Right ventricle myocardium inferior (tissue), 1 donor: ENCODE data around the gene FGGY. TPM values are rescaled to one million over a fixed set of nuclear protein-coding genes. Genes with fewer than 3 reads are reported as not detected.
"Not testable (repeated sequence)": the region's sequence is repeated elsewhere in the genome, so short reads cannot be mapped to it uniquely, and the experiment has no call there.

Source experiments
- ATAC-seq: fragments of 200-7000 bp; cut with Tn5 transposase; one replicate; pipeline ENCODE4 v1.9.1; 2020; ENCODE audit warnings: mild to moderate bottlenecking, moderate library complexity
- DNase-seq: peaks from one replicate; pipeline ENCODE4 v3.0.0; 2021; ENCODE audit errors: missing footprints
- intact Hi-C: fragments of 100-400 bp; cut with DNase I; formaldehyde crosslinking; loops from one replicate; pipeline ENCODE4 v1.11.0; 2022
- total RNA-seq: library from RNA; stranded (reverse); fragmentation: NEBNext Ultra II Directional; extraction: Animal tissue kit (Norgen Biotek cat#: 25700); gene quantifications from one replicate; pipeline ENCODE4 v1.2.1, GENCODE V29; 2021
- donor health status: DM: no; HTN: yes; CAD: no; lungs with severe emphysema.

The FGGY gene
- total RNA-seq, 1 donor from 2014 or later, result 28.5 TPM

GRCh38 chr1:59278780-59279354, 18.0 kb upstream of the FGGY start:
- no peak for DNase-seq
- no peak for ATAC-seq
- intact Hi-C loops, result no loop called here

- DNase-seq (no peak), ATAC-seq (no peak)
- intact Hi-C loops, result no loop called here
Measured at GRCh38 chr1:59279645-59280044, 17.2 kb upstream of the FGGY start.

GRCh38 chr1:59282951-59283350, 13.9 kb upstream of the FGGY start:
- intact Hi-C loops, result no loop called here
- no peak for ATAC-seq

GRCh38 chr1:59285691-59286090, 11.2 kb upstream of the FGGY start:
- ATAC-seq (no peak), DNase-seq (no peak)
- intact Hi-C loops, result no loop called here

More at GRCh38 chr1:59282951-59283350, 13.9 kb upstream of the FGGY start:
- DNase-seq, result no peak

- intact Hi-C loops, result no loop called here
- DNase-seq, result no peak
- no peak for ATAC-seq
Measured at GRCh38 chr1:59288046-59288445, 8.8 kb upstream of the FGGY start.

GRCh38 chr1:59289570-59289969, 7.3 kb upstream of the FGGY start:
- no peak for ATAC-seq
- intact Hi-C loops, result no loop called here
- DNase-seq, result no peak

- intact Hi-C loops, result loop anchor here (10.0 kb wide), 2 partner anchors 86 to 306 kb away; no protein-coding TSS in a partner anchor
- ATAC-seq (no peak), DNase-seq (peak; percentile 69)
Measured at GRCh38 chr1:59290193-59290949, 6.5 kb upstream of the FGGY start.

GRCh38 chr1:59291561-59291960, 5.3 kb upstream of the FGGY start:
- intact Hi-C loops, result loop anchor here (10.0 kb wide), 2 partner anchors 87 to 307 kb away; no protein-coding TSS in a partner anchor
- DNase-seq (no peak), ATAC-seq (no peak)

GRCh38 chr1:59292562-59292961, 4.3 kb upstream of the FGGY start:
- intact Hi-C loops, result loop anchor here (10.0 kb wide), 2 partner anchors 88 to 308 kb away; no protein-coding TSS in a partner anchor
- peak; percentile 7 for ATAC-seq
- no peak for DNase-seq

GRCh38 chr1:59293206-59293605, 3.7 kb upstream of the FGGY start:
- intact Hi-C loops, result loop anchor here (10.0 kb wide), 2 partner anchors 88 to 308 kb away; no protein-coding TSS in a partner anchor
- DNase-seq, result no peak
- no peak for ATAC-seq

- DNase-seq (no peak), ATAC-seq (no peak)
- intact Hi-C loops, result loop anchor here (10.0 kb wide), 2 partner anchors 89 to 309 kb away; no protein-coding TSS in a partner anchor
Measured at GRCh38 chr1:59293849-59294248, 3.0 kb upstream of the FGGY start.

- DNase-seq (no peak), ATAC-seq (no peak)
- intact Hi-C loops, result loop anchor here (10.0 kb wide), 2 partner anchors 90 to 310 kb away; no protein-coding TSS in a partner anchor
Measured at GRCh38 chr1:59294423-59294822, 2.5 kb upstream of the FGGY start.

- DNase-seq, result no peak
- intact Hi-C loops, result loop anchor here (2.0 to 10.0 kb wide), 8 partner anchors 91 to 511 kb away; partner anchors contain the start of gene JUN
- no peak for ATAC-seq
Measured at GRCh38 chr1:59295618-59296017, 1.3 kb upstream of the FGGY start.

- DNase-seq, result peak; percentile 75
- ATAC-seq, result no peak
- intact Hi-C loops, result loop anchor here (5.0 to 10.0 kb wide), 5 partner anchors 93 to 399 kb away; no protein-coding TSS in a partner anchor
Measured at GRCh38 chr1:59298026-59298583, 1.2 kb downstream of the FGGY start.

- intact Hi-C loops, result loop anchor here (5.0 to 10.0 kb wide), 5 partner anchors 94 to 398 kb away; no protein-coding TSS in a partner anchor
- DNase-seq (no peak), ATAC-seq (no peak)
Measured at GRCh38 chr1:59298710-59299346, 1.9 kb downstream of the FGGY start.

- not testable (repeated sequence) for ATAC-seq, DNase-seq
- intact Hi-C loops, result loop anchor here (5.0 to 10.0 kb wide), 5 partner anchors 95 to 398 kb away; no protein-coding TSS in a partner anchor
Measured at GRCh38 chr1:59299670-59300069, 2.8 kb downstream of the FGGY start.

- no peak for ATAC-seq
- intact Hi-C loops, result no loop called here
- no peak for DNase-seq
Measured at GRCh38 chr1:59302297-59302696, 5.4 kb downstream of the FGGY start.

- intact Hi-C loops, result no loop called here
- DNase-seq, result no peak
- ATAC-seq, result no peak
Measured at GRCh38 chr1:59302871-59303270, 6.0 kb downstream of the FGGY start.

GRCh38 chr1:59305188-59305587, 8.3 kb downstream of the FGGY start:
- DNase-seq (no peak), ATAC-seq (no peak)
- intact Hi-C loops, result no loop called here
